Measurements from ENCODE around the gene MBD3.

The MBD3 gene

GRCh38 chr19:1587872-1588271, 4.8 kb downstream of the MBD3 start:
- H3K36me3 ChIP-seq (ENCODE audit: control insufficient read depth in 2 of 2, insufficient read depth in 1 of 2, low read length in 2 of 2) = peaks cover 10 to 37% of the 10 kb centered on the region in 2 experiments; a peak in 2 of 3 replicates
- ChIA-PET POLR2A (interaction anchor here (0.7 to 2.9 kb wide), 5 partner anchors 9 to 45 kb away, joined by 3 to 8 read pairs (median 5); no protein-coding TSS in a partner anchor), CTCF (interaction anchor here (2.4 kb wide), 1 partner anchor 41 kb away, joined by 11 read pairs; no protein-coding TSS in a partner anchor)
- no peak overlapping the region for H3K4me3 ChIP-seq (ENCODE audit: low read depth, low read length)
- H3K27ac ChIP-seq (ENCODE audit: extremely low read depth, low read depth, low read length) = peak overlapping the region; percentile 55
- H3K9me3 ChIP-seq (ENCODE audit: control insufficient read depth, insufficient read depth, low read depth, low read length) = no peaks in the 10 kb centered on the region
- H3K4me1 ChIP-seq (ENCODE audit: control insufficient read depth, insufficient read depth, low read length) = no peaks in the 10 kb centered on the region
- TF ChIP-seq ZBTB1 (tag by site-specific recombination; IDR thresholded peaks at IDR 0.05) = no peak
- no peak for TF ChIP-seq ZNF138 (tag by site-specific recombination; IDR thresholded peaks at IDR 0.05; ENCODE audit: borderline replicate concordance)
- TF ChIP-seq KLF8 (tag by site-specific recombination; IDR thresholded peaks at IDR 0.05) = no peak
- no peak for TF ChIP-seq ZNF416 (tag by site-specific recombination; IDR thresholded peaks at IDR 0.05)
- TF ChIP-seq, protein P1, sequence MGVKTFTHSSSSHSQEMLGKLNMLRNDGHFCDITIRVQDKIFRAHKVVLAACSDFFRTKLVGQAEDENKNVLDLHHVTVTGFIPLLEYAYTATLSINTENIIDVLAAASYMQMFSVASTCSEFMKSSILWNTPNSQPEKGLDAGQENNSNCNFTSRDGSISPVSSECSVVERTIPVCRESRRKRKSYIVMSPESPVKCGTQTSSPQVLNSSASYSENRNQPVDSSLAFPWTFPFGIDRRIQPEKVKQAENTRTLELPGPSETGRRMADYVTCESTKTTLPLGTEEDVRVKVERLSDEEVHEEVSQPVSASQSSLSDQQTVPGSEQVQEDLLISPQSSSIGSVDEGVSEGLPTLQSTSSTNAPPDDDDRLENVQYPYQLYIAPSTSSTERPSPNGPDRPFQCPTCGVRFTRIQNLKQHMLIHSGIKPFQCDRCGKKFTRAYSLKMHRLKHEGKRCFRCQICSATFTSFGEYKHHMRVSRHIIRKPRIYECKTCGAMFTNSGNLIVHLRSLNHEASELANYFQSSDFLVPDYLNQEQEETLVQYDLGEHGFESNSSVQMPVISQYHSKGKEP (tag by site-specific recombination; IDR thresholded peaks at IDR 0.05) = no peak
- TF ChIP-seq ZNF112 (tag by site-specific recombination; IDR thresholded peaks at IDR 0.05) = no peak
- peak; percentile 59; the same call in 1 of the 2 replicates for TF ChIP-seq ZNF76 (tag by site-specific recombination; IDR thresholded peaks at IDR 0.05; ENCODE audit: borderline replicate concordance, low read depth)
- TF ChIP-seq ZFP37 (tag by site-specific recombination; IDR thresholded peaks at IDR 0.05) = peak; percentile 100
- no peak for TF ChIP-seq CTCF (tag by site-specific recombination; IDR thresholded peaks at IDR 0.05)
- TF ChIP-seq SP3 (tag by site-specific recombination; IDR thresholded peaks at IDR 0.05) = no peak
- no peak for TF ChIP-seq ZEB2 (tag by site-specific recombination; IDR thresholded peaks at IDR 0.05)
- TF ChIP-seq ZNF791 (tag by site-specific recombination; IDR thresholded peaks at IDR 0.05) = no peak
- TF ChIP-seq KLF7 (tag by site-specific recombination; IDR thresholded peaks at IDR 0.05; ENCODE audit: borderline replicate concordance) = no peak
- TF ChIP-seq ZFP69B (tag by site-specific recombination; IDR thresholded peaks at IDR 0.05) = no peak
- TF ChIP-seq, protein P2, sequence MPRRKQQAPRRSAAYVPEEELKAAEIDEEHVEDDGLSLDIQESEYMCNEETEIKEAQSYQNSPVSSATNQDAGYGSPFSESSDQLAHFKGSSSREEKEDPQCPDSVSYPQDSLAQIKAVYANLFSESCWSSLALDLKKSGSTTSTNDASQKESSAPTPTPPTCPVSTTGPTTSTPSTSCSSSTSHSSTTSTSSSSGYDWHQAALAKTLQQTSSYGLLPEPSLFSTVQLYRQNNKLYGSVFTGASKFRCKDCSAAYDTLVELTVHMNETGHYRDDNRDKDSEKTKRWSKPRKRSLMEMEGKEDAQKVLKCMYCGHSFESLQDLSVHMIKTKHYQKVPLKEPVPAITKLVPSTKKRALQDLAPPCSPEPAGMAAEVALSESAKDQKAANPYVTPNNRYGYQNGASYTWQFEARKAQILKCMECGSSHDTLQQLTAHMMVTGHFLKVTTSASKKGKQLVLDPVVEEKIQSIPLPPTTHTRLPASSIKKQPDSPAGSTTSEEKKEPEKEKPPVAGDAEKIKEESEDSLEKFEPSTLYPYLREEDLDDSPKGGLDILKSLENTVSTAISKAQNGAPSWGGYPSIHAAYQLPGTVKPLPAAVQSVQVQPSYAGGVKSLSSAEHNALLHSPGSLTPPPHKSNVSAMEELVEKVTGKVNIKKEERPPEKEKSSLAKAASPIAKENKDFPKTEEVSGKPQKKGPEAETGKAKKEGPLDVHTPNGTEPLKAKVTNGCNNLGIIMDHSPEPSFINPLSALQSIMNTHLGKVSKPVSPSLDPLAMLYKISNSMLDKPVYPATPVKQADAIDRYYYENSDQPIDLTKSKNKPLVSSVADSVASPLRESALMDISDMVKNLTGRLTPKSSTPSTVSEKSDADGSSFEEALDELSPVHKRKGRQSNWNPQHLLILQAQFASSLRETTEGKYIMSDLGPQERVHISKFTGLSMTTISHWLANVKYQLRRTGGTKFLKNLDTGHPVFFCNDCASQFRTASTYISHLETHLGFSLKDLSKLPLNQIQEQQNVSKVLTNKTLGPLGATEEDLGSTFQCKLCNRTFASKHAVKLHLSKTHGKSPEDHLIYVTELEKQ (tag by site-specific recombination; IDR thresholded peaks at IDR 0.05; ENCODE audit: borderline replicate concordance) = no peak
- TF ChIP-seq GLIS1 (tag by site-specific recombination; IDR thresholded peaks at IDR 0.05) = no peak

- H3K27ac ChIP-seq (ENCODE audit: extremely low read depth, low read depth, low read length) = no peak overlapping the region
- TF ChIP-seq ZNF10 (tag by site-specific recombination; IDR thresholded peaks at IDR 0.05) (no peak), ZBTB8A (tag by site-specific recombination; IDR thresholded peaks at IDR 0.05) (no peak), ZNF837 (tag by site-specific recombination; IDR thresholded peaks at IDR 0.05) (no peak), ZNF391 (tag by site-specific recombination; IDR thresholded peaks at IDR 0.05; ENCODE audit: borderline replicate concordance, low read depth) (no peak), ZBTB26 (tag by site-specific recombination; optimal IDR thresholded peaks at IDR 0.05) (no peak), ZNF664 (tag by site-specific recombination; IDR thresholded peaks at IDR 0.05) (no peak), OSR2 (tag by site-specific recombination; IDR thresholded peaks at IDR 0.05) (no peak)
- TF ChIP-seq, protein P2 (tag by site-specific recombination; IDR thresholded peaks at IDR 0.05; ENCODE audit: borderline replicate concordance) = no peak
- CTCF ChIA-PET = no interaction called here
- H3K9me3 ChIP-seq (ENCODE audit: control insufficient read depth, insufficient read depth, low read depth, low read length) = no peaks in the 10 kb centered on the region
- H3K4me3 ChIP-seq (ENCODE audit: low read depth, low read length) = no peak overlapping the region
- H3K4me1 ChIP-seq (ENCODE audit: control insufficient read depth, insufficient read depth, low read length) = no peaks in the 10 kb centered on the region
- peaks cover 21 to 56% of the 10 kb centered on the region in 2 experiments; a peak in 2 of 3 replicates for H3K36me3 ChIP-seq (ENCODE audit: control insufficient read depth in 2 of 2, insufficient read depth in 1 of 2, low read length in 2 of 2)
- POLR2A ChIA-PET = interaction anchor here (0.5 kb wide), 1 partner anchor 481 kb away, joined by 3 read pairs; no protein-coding TSS in a partner anchor
Measured at GRCh38 chr19:1585243-1585580, 7.5 kb downstream of the MBD3 start.

Data from HEK293 (cell line).